HG03159 (cell line): ENCODE results near the gene CCDC106.
A peak's percentile ranks its signal among the peaks of the same experiment; 100 is the strongest.

Experiments used
- ATAC-seq: cut with Tn5 transposase; IDR thresholded peaks from one replicate; pipeline ENCODE4 v1.9.1; 2021; ENCODE audit warnings: mild to moderate bottlenecking, moderate library complexity; ENCODE audit not compliant: unreplicated experiment

The CCDC106 gene

DNA sequence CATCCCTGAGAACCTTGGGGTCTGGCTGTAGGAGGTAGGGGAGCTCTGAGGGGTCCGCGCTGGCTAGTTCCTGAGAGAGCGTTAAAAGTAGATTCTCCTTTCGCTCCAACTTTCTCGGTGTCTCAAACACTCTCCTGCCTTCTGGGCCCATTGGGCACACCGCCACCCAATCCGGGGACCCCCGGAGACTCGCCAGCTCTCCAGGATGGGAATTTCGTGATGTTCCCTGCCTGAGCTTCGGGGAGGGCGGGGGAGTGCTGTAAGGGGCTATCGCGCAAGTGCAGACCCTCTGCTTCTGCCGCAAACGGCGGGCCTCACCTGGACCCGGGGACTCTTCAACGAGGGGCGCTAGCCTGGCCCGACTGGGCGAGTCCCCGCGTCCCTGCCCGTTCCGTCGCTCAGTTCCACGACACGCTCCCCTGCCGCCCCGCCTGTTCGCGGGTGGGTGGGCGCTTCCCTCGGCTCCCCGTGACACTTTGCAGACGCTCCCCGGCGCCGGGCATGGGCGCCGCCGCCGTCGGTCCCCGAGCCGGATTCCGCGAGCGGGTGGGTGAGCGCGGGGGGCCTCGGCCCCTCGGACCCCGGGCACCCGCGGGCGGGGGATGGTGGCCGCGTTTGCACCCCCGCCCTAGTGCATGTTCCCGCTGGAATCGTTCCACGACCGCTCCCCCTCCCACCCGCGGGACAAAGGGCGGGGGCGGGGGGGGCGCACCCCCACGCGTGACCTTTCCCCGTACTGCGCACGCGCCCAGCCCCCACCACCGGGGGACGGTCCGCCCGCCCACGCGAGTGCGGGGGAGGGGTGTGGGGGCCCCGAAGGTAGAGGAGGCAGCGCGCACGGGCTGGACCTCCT lies at the start of gene CCDC106:
TSS of gene CCDC106 (plus strand) at position 481 of the 853 bp plus-strand sequence. CDS start 835 bp downstream, outside the sequence.
- ATAC-seq: no peak

DNA sequence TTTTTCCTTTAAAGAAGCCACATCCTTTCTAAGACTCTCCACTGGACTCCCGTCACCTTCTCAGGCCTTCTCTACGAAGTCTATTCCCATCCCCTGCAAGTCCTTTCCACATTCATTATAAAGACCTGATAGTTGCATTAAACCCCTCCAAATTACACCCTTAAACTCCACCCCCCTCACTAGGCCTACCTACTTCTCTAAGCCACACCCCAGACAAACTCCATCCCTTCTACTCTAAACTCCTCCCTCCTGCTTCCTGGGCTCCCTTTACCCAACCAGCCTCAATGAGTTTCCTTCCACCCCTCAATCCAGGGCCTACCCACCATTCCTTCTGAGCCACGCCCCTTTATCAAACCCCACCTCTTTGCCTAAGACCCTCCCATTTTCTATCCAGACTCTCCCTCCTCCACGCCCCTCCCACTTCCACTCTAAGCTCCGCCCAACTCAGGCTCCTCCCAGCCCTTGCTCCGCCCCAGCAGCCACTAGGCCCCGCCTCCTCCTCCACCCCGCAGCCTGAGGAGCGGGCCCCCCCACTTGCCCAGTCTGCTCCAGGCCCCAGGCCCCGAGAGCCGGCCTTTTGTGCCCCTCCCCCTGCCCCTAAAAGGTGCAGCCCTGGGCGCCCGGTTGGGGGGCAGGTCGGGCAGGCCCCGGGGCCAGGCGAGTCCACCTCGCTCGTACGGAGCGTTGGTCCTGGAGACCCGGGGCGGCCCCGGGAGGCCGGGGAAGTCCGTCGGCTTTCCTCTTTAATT lies 49.1 kb upstream of the CCDC106 start:
- ATAC-seq: peak; percentile 42

- ATAC-seq: peak; percentile 50
Observed at GRCh38 chr19:55599468-55599841, 48.6 kb upstream of the CCDC106 start, which contains the start of gene FIZ1. FIZ1 (minus strand) TSS chr19:55599517; CDS start chr19:55597865, 1,652 bp downstream.

- peak; percentile 41 for ATAC-seq
Observed at GRCh38 chr19:55599842-55600661, 48.0 kb upstream of the CCDC106 start, which contains the start of gene ZNF524. ZNF524 (plus strand) TSS chr19:55600288; CDS start chr19:55602113, 1,825 bp downstream.

DNA sequence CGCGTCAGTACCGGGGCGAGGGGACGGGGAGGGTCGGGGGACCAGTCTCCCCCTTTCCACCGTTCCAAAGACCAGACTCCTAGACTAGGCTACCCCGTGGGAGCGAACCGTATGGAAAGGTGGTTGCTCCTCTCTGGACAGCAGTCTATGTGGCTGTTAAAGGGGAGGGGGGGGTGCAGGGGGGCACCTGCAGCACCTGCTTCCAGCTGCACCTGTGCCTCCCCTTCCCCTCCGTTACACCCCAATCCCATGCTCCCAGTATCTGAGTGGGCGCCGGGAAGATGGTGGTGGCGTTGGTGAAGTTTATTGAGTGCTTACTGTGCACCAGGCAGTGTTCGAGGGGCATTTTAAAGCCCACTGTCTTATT lies 47.4 kb upstream of the CCDC106 start:
- no peak for ATAC-seq

- no peak for ATAC-seq
Observed at GRCh38 chr19:55601084-55601483, 46.9 kb upstream of the CCDC106 start.

DNA sequence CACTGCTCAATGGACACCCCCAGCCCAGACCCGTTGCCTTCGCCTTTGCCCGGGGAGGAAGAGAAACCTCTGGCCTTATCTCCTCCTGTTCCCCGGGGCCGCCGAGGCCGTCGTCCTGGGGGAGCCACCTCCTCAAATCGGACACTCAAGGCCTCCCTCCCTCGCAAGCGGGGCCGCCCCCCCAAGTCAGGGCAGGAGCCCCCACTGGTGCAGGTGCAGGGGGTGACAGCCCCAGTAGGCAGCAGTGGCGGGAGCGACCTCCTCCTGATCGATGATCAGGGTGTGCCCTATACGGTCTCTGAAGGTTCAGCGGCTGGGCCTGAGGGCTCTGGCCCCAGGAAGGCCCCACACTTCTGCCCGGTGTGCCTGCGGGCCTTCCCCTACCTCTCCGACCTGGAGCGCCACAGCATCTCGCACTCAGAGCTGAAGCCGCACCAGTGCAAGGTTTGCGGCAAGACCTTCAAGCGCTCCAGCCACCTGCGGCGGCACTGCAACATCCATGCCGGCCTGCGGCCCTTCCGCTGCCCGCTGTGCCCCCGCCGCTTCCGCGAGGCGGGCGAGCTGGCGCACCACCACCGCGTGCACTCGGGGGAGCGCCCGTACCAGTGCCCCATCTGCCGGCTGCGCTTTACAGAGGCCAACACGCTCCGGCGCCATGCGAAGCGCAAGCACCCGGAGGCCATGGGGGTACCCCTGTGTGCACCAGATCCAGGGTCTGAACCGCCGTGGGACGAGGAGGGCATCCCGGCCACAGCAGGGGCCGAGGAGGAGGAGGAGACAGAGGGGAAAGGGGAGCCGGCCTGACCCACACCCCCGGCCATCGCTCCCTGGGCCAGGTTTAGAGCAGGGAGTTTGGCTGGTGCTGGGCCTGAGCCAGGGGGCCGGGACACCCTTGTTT lies 45.7 kb upstream of the CCDC106 start:
- ATAC-seq: no peak

- ATAC-seq: no peak
Observed at GRCh38 chr19:55603115-55603514, 44.9 kb upstream of the CCDC106 start.

- ATAC-seq: no peak
Observed at GRCh38 chr19:55603581-55604292, 44.3 kb upstream of the CCDC106 start.

DNA sequence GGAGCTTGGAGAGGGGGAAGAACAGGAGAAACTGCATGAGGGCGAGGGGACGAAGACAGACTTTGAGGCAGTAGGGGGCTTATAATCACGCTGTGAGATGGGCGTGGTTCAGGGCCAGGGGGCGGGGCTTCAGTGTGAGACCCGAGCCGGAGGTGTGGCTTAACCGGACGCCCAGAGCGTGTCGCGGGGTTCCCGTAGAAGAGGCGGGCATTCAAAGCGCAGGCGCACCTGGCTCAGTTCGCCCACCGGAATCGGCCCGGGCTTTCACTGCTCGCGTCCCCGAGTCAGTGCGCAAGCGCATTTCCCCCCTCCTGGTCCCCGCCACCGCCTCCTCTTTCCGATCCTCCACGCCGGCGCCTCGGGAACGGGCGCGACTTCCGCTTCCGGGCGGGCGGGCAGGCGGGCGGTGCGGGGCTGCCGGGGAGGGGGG lies 42.8 kb upstream of the CCDC106 start:
- peak; percentile 78 for ATAC-seq

DNA sequence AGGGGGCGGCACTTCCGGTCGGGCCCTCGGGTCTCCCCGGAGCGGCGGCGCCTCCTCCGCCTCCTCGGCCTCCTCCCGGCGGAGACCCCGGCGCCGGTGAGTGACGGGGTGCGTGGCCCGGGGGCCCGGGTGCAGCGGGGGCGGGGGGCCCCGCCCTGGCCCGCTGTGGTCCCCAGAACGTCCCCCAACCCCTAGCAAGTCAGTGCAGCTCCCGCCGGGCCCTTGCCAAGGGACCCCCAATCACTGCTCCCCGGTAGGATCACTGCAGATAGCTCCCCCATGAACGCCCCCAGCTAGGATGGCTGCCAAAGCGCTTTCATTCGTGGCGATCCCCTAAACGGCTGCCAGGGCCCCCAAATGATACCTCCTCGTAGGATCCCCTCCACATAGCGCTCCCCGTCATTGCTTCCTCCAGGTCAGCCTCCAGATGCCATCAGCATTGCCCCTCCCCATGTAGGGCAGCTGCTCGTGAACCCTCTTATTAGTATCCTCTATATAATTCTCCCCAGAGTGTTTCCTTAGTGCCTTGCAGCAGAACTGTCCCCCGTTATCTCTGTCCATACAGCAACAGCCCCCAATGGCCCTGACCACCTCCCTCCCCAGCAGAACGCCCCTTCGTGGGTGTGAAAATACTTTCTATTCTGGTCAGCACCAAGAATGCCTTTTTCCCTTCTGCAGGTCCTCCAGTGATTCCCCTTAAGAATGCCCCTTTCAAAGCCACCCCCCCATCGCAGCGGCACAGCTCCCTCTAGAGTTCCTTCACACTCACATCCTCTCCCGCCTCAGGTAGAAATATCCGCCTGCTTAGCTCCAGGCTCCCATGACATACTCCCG lies 42.2 kb upstream of the CCDC106 start, which contains the start of gene ZNF865:
TSS of gene ZNF865 (plus strand) at position 11 of the 834 bp plus-strand sequence. CDS start 7,972 bp downstream, outside the sequence.
- peak; percentile 34 for ATAC-seq

GRCh38 chr19:55606471-55606787 lies 41.6 kb upstream of the CCDC106 start:
- no peak for ATAC-seq

DNA sequence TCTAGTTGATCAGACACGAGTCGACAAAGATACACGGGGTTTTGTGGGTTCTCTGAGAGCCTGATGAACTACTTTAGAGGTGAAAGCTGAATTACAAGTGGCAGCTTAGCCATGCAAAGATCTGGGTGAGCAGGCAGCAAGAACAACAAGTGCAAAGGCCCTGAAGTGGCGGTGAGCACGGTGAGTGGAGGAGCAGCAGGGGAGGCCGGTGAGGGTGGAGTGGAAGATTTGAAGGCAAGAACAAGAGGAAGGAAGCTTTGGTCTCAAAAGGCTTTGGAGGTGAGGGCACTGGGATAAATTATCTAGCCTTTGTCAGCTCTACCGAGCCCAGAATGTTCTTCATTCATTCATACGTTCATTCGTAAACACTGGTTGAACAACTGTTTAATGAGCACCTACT lies 41.2 kb upstream of the CCDC106 start:
- no peak for ATAC-seq

GRCh38 chr19:55609326-55609725 lies 38.7 kb upstream of the CCDC106 start:
- ATAC-seq: no peak

DNA sequence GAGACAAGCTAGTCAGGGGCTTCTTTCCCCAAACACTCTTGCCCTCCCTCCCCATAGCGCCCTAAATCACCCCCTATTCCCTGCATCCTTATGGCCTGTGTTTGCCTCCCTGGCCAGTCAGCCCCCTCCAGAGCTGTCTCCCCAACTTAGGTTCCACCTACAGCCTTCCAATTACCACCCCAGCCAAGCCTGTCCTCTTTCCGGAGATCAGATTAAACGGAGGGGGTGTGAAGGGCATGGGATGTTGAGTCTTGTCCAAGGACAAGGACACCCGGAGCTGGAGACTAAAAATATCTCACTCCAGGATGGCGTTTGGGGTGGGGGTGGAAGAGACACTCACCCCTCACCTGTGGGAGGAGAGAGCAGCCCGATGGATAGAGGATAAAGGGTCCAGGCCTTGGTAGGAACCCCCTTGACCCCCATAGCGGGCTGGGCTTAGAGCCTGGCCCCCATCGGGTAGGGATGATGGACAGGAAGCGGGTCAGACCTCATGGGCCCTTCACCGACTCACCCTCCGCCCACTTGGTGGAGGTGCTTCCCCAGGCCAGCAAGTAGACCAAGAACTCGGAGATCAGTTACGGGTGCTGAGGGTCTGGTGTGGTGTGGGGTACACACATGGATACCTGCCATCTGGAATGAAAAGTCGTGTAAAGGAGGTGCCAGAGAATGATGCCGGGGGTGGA lies 36.6 kb upstream of the CCDC106 start:
- ATAC-seq: no peak

DNA sequence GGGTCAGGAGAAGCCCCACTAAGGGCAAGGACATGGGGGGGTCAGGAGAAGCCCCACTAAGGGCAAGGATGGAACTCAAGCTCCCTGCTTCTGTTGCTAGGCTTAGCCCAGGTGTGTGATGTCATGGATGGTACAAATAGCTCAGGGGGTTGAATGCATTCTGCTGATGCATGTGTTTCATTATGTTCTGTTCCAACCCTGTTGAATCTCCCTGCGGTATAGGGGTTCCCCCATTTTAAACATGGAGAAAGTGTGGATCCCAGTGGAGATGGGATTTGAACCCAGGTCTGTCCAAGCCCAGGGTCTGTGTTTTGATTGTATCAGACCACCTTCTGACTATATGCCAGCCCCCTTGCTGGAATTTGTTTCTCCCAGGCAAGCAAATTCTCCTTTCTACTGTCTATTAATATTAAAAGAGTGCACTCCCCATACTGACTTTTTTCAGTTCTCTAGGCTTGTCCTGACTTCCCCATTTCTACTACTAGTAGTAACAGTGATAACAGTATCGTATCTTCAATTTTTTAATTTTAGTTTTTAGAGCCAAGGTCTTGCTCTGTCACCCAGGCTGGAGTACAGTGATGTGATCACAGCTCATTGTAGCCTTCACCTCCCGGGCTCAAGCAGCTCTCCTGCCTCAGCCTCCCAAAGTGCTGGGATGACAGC lies 35.9 kb upstream of the CCDC106 start:
- no peak for ATAC-seq

DNA sequence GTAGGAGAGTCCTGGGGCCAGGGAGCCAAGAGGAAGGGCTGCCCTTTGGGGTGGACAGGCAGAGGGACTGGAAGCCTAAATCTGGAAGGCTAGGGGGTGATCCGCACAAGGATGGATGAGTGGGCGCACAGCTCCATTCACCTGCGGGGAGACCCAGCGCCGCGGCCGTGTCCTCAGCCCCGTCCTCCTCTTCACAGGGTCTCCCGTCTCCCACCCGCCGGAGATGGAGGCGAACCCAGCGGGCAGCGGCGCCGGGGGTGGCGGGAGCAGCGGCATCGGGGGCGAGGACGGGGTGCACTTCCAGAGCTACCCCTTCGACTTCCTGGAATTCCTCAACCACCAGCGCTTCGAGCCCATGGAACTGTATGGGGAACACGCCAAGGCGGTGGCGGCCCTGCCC lies 34.6 kb upstream of the CCDC106 start:
- no peak for ATAC-seq
